AG20443 (cell line): ENCODE measurements around the gene TLK2.
"Not testable (repeated sequence)": the region's sequence is repeated elsewhere in the genome, so short reads cannot be mapped to it uniquely, and the experiment has no call there.

ENCODE experiments used
- DNase-seq: peaks from one replicate; pipeline ENCODE4 v3.0.0; 2012; ENCODE audit warnings: low spot score, mixed read lengths

The TLK2 gene

GRCh38 chr17:62478424-62478879 is at the start of gene TLK2:
Gene TLK2 (plus strand): TSS chr17:62478825. CDS start chr17:62481126, 2,301 bp downstream.
- peak; percentile 91 for DNase-seq

GRCh38 chr17:62435251-62435650 is 43.4 kb upstream of the TLK2 start:
- not testable (repeated sequence) for DNase-seq

GRCh38 chr17:62441181-62441580 is 37.4 kb upstream of the TLK2 start:
- DNase-seq, result not testable (repeated sequence)

- no peak for DNase-seq
These were observed 34.6 kb upstream of the TLK2 start for GRCh38 chr17:62444063-62444462.

- DNase-seq, result not testable (repeated sequence)
These were observed 32.8 kb upstream of the TLK2 start for GRCh38 chr17:62445791-62446190.

- not testable (repeated sequence) for DNase-seq
These were observed 26.4 kb upstream of the TLK2 start for GRCh38 chr17:62452195-62452594.

GRCh38 chr17:62453041-62453440 is 25.6 kb upstream of the TLK2 start:
- DNase-seq, result not testable (repeated sequence)

- not testable (repeated sequence) for DNase-seq
These were observed 25.0 kb upstream of the TLK2 start for GRCh38 chr17:62453656-62454055.

- not testable (repeated sequence) for DNase-seq
These were observed 24.5 kb upstream of the TLK2 start for GRCh38 chr17:62454111-62454510.

- DNase-seq, result no peak
These were observed 22.6 kb upstream of the TLK2 start for GRCh38 chr17:62456016-62456415.

- not testable (repeated sequence) for DNase-seq
These were observed 20.1 kb upstream of the TLK2 start for GRCh38 chr17:62458483-62458882.

- DNase-seq, result not testable (repeated sequence)
These were observed 14.2 kb upstream of the TLK2 start for GRCh38 chr17:62464422-62464821.

- DNase-seq, result not testable (repeated sequence)
These were observed 13.4 kb upstream of the TLK2 start for GRCh38 chr17:62465271-62465670.

GRCh38 chr17:62470666-62471379 is 7.8 kb upstream of the TLK2 start:
- peak; percentile 36 for DNase-seq

GRCh38 chr17:62471380-62471880 is 7.2 kb upstream of the TLK2 start:
- DNase-seq, result not testable (repeated sequence)

GRCh38 chr17:62473030-62473982 is 5.3 kb upstream of the TLK2 start:
- not testable (repeated sequence) for DNase-seq

- not testable (repeated sequence) for DNase-seq
These were observed 1.5 kb upstream of the TLK2 start for GRCh38 chr17:62477111-62477510.

GRCh38 chr17:62477718-62478408 is 762 bp upstream of the TLK2 start:
- DNase-seq, result peak; percentile 55

- DNase-seq, result peak; percentile 28
These were observed 434 bp downstream of the TLK2 start for GRCh38 chr17:62478880-62479638.

GRCh38 chr17:62479639-62480258 is 1.1 kb downstream of the TLK2 start:
- peak; percentile 16 for DNase-seq

GRCh38 chr17:62482553-62482952 is 3.9 kb downstream of the TLK2 start:
- DNase-seq, result not testable (repeated sequence)
